ENCODE results near the gene CCDC198.

The CCDC198 gene

DNA sequence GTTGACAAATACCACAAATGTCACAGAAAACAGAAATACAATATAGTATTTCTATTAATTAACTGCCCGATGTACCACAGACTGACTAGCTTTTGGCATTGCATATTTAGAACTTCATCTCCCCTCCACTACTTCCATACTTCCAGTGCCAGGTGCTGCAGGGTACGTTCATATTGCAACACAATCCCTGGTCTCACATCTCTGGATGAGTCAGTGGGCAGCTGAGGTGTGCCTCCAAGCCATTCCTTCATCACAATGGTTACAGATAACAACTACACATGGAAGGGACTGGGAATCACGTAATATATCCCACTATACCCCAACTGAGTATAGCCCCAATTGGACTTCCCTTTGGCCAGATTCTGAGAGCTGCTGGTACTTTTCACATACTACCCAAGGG is 31.1 kb downstream of the CCDC198 start:
- DNase-seq: no peak

DNA sequence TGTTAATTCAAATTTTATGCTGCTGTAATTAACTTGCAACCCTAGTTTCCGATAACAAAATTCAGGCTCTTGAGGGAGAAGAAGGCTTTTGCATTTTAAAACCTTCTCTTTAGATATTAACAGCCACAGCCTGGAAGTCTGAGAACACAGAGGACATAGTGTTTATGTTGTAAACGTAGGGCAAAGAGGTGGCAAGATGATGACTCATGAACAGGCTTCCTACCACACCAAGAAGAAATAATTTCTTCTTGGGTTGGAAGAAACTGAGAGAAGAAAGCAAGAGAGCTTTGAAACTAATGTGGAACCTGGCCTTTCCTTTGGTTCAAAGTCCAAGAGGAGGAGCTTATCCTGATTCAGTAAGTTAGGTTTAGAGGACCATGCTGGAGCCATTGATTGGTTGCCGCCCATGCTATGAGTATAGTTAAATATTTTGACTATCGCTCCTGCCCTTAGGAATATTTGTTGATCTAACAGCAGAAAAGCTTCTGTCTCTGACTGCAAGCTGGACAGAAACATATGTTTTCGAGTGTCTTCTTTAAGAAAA is 31.8 kb downstream of the CCDC198 start:
- DNase-seq: no peak

DNA sequence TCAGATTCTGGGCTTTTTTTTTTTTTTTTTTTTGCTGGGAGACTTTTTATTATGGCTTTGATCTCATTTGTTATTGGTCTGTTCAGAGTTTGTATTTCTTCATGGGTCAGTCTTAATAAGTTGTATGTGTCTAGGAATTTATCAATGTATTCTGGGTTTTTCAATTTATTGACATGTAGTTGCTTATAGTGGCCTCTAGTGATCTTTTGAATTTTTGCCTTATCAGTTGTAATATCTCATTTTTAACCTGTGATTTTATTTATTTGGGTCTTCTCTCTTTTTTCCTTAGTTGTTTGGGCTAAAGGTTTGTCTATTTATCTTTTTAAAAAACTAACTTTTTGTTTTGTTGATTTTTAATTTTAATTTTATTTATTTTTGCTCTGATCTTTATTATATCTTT is 57.7 kb downstream of the CCDC198 start:
- no peak for DNase-seq

DNA sequence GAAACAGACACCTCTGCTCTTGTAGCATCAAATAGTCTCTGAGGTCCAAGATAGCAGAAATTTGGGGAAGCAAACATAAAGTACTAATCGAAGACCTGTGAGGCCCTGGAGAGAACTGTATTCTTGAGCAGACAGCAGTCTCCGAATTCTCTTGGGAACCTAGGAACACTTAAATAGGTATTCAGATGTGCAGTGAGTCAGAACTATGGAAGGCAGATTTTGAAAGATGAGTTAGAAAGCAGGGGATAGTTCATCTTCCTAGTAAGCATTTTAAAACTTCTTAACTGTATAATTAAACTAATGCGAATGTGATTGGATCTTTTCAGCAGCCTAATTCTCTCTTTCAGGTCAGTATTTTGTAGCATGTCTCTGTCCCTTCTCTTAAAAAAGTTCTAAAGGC is 72.7 kb downstream of the CCDC198 start:
- no peak for DNase-seq

DNA sequence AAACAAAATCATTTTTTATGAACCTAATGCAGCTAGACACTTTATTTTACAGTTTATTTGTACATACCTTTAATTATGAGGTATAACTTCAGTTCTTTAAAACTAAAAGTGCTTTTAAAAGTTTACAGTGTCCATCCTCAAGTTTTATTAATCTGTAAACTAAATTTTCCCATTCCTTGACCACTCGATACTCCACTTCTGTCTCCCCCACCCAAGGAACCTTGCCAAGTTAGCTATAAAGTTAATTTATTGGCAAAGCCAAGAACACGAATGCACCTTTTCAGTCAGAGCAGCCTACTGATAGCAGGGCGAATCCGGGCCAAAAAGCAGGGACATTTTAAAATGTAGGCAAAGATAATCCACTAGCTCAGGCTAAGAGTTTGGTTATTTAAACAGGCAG is 73.6 kb downstream of the CCDC198 start:
- no peak for DNase-seq
